SK-N-SH (cell line): ENCODE measurements around the gene CLSTN2.

ENCODE experiments used
- CHD2 ChIP-seq: fragments of 150-350 bp; IDR thresholded peaks from 2 replicates; pipeline ENCODE4 v1.6.1; 2018; ENCODE audit warnings: low read length; ENCODE audit not compliant: partially characterized antibody
- EP300 ChIP-seq, 2 experiments: IDR thresholded peaks; 2 replicates each; pipeline versions ENCODE4 v1.4.0 to v1.6.1; 2012; ENCODE audit warnings: borderline replicate concordance in 1 of 2, low read depth in 1 of 2, low read length in 1 of 2

DNA sequence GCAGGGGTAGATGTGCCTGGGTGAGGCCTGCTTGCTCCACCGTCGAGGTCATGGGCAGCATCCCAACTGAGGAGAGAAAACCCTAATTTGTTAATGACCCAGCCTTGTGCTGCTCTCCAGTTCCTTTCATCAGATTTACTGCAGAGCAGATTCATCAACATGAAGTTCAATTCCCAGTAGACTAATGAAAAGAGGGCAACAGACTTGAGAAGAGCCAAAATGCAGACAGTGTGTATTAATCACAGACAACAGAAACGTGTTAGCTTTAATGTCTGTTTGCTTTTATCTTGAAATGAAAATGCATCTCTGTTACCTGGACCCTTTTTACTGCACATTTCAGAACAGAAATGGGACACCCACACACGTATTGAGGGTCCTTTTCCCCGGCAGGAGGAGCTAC, 639.4 kb downstream of the CLSTN2 start:
- no peak for TF ChIP-seq EP300 (IDR thresholded peaks at IDR 0.05; ENCODE audit: borderline replicate concordance in 1 of 2, low read depth in 1 of 2, low read length in 1 of 2)
- TF ChIP-seq CHD2: no peak
